Smooth muscle cell (in vitro differentiated cells): ENCODE measurements around the gene HAGHL. TPM values are rescaled to one million over a fixed set of nuclear protein-coding genes. Genes with fewer than 3 reads are reported as not detected.

Source experiments
- DNase-seq: peaks from one replicate; lab custom pipeline; 2025; ENCODE audit not compliant: unreplicated experiment; lab: John Stamatoyannopoulos, UW
- H2AFZ ChIP-seq: fragments of 200-600 bp; sonication (generic); 2 replicates; pipeline ENCODE4 v1.6.0; 2016; ENCODE audit warnings: antibody characterized with exemption, low read depth, mild to moderate bottlenecking
- H3F3A ChIP-seq: fragments of 200-600 bp; sonication (generic); 2 replicates; pipeline ENCODE4 v1.6.0; 2017; ENCODE audit warnings: antibody characterized with exemption, low read depth
- H3K27ac ChIP-seq: fragments of 200-600 bp; sonication (generic); 2 replicates; pipeline ENCODE4 v1.5.1; 2016; ENCODE audit warnings: low read depth, mild to moderate bottlenecking
- H3K27me3 ChIP-seq: fragments of 200-600 bp; sonication (generic); 2 replicates; pipeline ENCODE4 v1.6.1; 2016; ENCODE audit warnings: low read depth, mild to moderate bottlenecking
- H3K36me3 ChIP-seq: fragments of 200-600 bp; sonication (generic); 2 replicates; pipeline ENCODE4 v1.5.1; 2016; ENCODE audit warnings: low read depth
- H3K4me1 ChIP-seq: fragments of 200-600 bp; sonication (generic); 2 replicates; pipeline ENCODE4 v1.5.1; 2016; ENCODE audit warnings: low read depth
- H3K4me2 ChIP-seq: fragments of 200-600 bp; sonication (generic); 2 replicates; pipeline ENCODE4 v1.6.0; 2016; ENCODE audit warnings: mild to moderate bottlenecking
- H3K4me3 ChIP-seq: fragments of 200-600 bp; sonication (generic); 2 replicates; pipeline ENCODE4 v1.5.1; 2016; ENCODE audit warnings: mild to moderate bottlenecking
- H3K79me2 ChIP-seq: fragments of 200-600 bp; sonication (generic); 2 replicates; pipeline ENCODE4 v1.6.0; 2016; ENCODE audit warnings: low read depth, mild to moderate bottlenecking
- H3K9ac ChIP-seq: fragments of 200-600 bp; sonication (generic); 2 replicates; pipeline ENCODE4 v1.6.0; 2016; ENCODE audit warnings: low read depth
- H3K9me3 ChIP-seq: fragments of 200-600 bp; sonication (generic); replicated peaks from 2 replicates; pipeline ENCODE4 v1.5.1; 2016; ENCODE audit warnings: low read depth
- H4K20me1 ChIP-seq: fragments of 200-600 bp; sonication (generic); 2 replicates; pipeline ENCODE4 v1.6.0; 2016; ENCODE audit warnings: low read depth
- CTCF ChIP-seq: fragments of 200-600 bp; sonication (generic); IDR thresholded peaks from 2 replicates; pipeline ENCODE4 v1.5.1; 2017; ENCODE audit warnings: borderline replicate concordance, mild to moderate bottlenecking, antibody characterized with exemption; ENCODE audit not compliant: insufficient read depth, poor library complexity, severe bottlenecking
- WGBS: methylation state at CpG from one replicate; pipeline ENCODE4 v1.1.7; 2016; ENCODE audit warnings: low lambda C conversion rate; 5-methylcytosine and 5-hydroxymethylcytosine counted together
- polyA plus RNA-seq: library from polyadenylated mRNA; unstranded; fragments of >200 nt; fragmentation: Nextera tagmentation; extraction: Ambion mirVana; gene quantifications from 2 replicates; pipeline ENCODE4 v1.2.1, GENCODE V29; 2016
- total RNA-seq: library from RNA; depleted of rRNA; stranded (reverse); fragments of >200 nt; gene quantifications from 2 replicates; pipeline ENCODE4 v1.2.3, GENCODE V29; 2014

HAGHL gene
- total and polyA plus RNA-seq, 2 experiments from 2014 or later, result 3.2 to 23.1 TPM

GRCh38 chr16:710500-711075 is 16.3 kb upstream of the HAGHL start:
- TF ChIP-seq CTCF, result no peak
- no peak for DNase-seq
- Histone ChIP-seq H3K9ac (no peak overlapping the region), H3F3A (no peaks in the 10 kb centered on the region), H2AFZ (no peak overlapping the region), H4K20me1 (no peaks in the 10 kb centered on the region), H3K4me2 (no peak overlapping the region), H3K36me3 (no peaks in the 10 kb centered on the region), H3K27me3 (peaks cover 35% of the 10 kb centered on the region), H3K27ac (no peak overlapping the region), H3K9me3 (no peaks in the 10 kb centered on the region), H3K79me2 (no peaks in the 10 kb centered on the region), H3K4me3 (no peak overlapping the region), H3K4me1 (peaks cover 8% of the 10 kb centered on the region)
- 88% methylated on average over 13 of the region's 21 CpGs for WGBS

GRCh38 chr16:711084-711483 is 15.8 kb upstream of the HAGHL start:
- Histone ChIP-seq H3K27ac (no peak overlapping the region), H3K4me3 (no peak overlapping the region), H3K27me3 (peaks cover 33% of the 10 kb centered on the region), H3K4me1 (peaks cover 8% of the 10 kb centered on the region), H3K9ac (no peak overlapping the region), H3K9me3 (no peaks in the 10 kb centered on the region), H3F3A (no peaks in the 10 kb centered on the region), H3K79me2 (no peaks in the 10 kb centered on the region), H4K20me1 (peaks cover 4% of the 10 kb centered on the region), H3K36me3 (no peaks in the 10 kb centered on the region), H3K4me2 (no peak overlapping the region), H2AFZ (no peak overlapping the region)
- no peak for DNase-seq
- no peak for TF ChIP-seq CTCF
- 84% methylated on average over 12 of the region's 12 CpGs for WGBS

- H4K20me1 ChIP-seq, result peaks cover 8% of the 10 kb centered on the region
- no peak overlapping the region for H2AFZ ChIP-seq
- no peak overlapping the region for H3K27ac ChIP-seq
- H3K4me1 ChIP-seq, result peaks cover 13% of the 10 kb centered on the region
- no peak overlapping the region for H3K4me2 ChIP-seq
- H3K9me3 ChIP-seq, result no peaks in the 10 kb centered on the region
- 21% methylated on average over 25 of the region's 25 CpGs for WGBS
- H3K9ac ChIP-seq, result no peak overlapping the region
- H3K36me3 ChIP-seq, result no peaks in the 10 kb centered on the region
- H3F3A ChIP-seq, result no peaks in the 10 kb centered on the region
- peak; percentile 95 for TF ChIP-seq CTCF
- no peak overlapping the region for H3K4me3 ChIP-seq
- DNase-seq, result peak; percentile 32
- no peaks in the 10 kb centered on the region for H3K79me2 ChIP-seq
- peaks cover 26% of the 10 kb centered on the region for H3K27me3 ChIP-seq
Measured at GRCh38 chr16:711548-712320, 15.2 kb upstream of the HAGHL start.
